Left forelimb (tissue), 1 donor: ENCODE data around the gene MUC6.

Experiments used
- DNase-seq: peaks from one replicate; pipeline ENCODE4 v3.0.0-alpha.2; 2018; ENCODE audit warnings: low spot score

MUC6 gene

GRCh38 chr11:1072116-1072820 is 35.8 kb upstream of the MUC6 start:
- no peak for DNase-seq

DNA sequence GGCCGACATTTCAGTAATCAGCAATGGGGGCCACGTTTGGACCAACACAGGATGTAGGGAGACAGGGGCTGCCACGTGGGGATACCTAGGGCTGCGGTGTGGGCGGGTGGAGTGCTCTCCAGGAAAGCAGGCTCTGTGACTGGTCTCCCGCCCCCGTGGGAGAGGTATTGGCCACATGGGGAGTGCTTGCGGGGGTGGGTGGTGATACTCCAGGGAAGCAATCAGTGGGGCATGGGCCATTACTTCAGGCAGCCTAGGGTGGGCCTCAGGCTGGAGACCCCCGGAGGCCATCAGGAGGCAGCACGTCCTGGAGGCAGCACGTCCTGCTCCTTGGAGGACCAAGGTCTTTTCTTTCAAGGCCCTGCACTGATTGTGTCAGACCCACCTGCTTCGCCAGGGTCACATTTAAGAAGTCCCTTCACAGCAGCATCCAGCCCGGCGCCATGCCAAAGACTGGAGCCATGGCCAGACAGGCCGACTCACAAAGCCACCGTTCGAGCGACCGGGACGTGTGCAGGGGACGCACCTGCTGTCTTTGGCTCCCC is 35.1 kb upstream of the MUC6 start:
- DNase-seq: no peak

- no peak for DNase-seq
Measured at GRCh38 chr11:1070594-1071462, 34.3 kb upstream of the MUC6 start.

GRCh38 chr11:1069740-1070139 is 33.2 kb upstream of the MUC6 start:
- no peak for DNase-seq

GRCh38 chr11:1067812-1068496 is 31.4 kb upstream of the MUC6 start:
- DNase-seq: no peak

- no peak for DNase-seq
Measured at GRCh38 chr11:1064167-1064566, 27.6 kb upstream of the MUC6 start.

- DNase-seq: peak; percentile 51
Measured at GRCh38 chr11:1062075-1062820, 25.7 kb upstream of the MUC6 start.

GRCh38 chr11:1060852-1061616 is 24.5 kb upstream of the MUC6 start:
- DNase-seq: no peak

DNA sequence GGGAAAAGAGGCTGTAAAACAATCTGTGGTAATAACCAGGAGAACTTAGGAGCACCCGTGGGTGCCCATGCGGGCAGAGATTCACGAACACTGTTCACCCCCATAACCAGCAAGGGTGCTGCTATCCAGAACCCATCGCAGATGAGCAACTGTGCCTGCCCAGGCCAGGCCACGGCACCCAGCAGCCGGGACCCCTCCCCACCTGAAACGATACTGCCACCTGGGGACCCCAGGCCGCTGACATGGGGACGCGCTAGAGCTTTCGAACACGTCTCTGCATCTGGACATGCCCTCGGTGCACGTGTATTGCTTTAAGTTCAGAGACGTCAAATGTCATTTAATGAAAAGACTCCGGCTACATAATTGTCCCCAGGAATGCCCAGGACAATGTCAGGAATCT is 23.9 kb upstream of the MUC6 start:
- no peak for DNase-seq

DNA sequence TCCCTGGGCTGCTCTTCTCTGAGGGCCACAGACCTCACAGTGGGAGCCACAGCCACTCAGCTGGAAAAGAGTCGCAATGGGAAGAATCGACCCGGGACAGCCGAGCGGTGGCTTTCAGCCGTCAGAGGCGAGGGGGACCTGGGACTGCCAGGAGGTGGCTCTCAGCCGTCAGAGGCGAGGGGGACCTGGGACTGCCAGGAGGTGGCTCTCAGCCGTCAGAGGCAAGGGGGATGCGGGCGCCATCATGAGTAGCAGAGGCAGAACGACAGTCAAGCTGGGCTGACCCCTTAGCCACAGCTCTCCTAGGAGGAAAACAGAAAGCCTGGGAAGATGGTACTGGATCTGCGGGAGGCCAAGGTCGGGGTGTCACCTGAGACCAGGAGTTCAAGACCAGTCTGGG is 23.2 kb upstream of the MUC6 start:
- DNase-seq: no peak

DNA sequence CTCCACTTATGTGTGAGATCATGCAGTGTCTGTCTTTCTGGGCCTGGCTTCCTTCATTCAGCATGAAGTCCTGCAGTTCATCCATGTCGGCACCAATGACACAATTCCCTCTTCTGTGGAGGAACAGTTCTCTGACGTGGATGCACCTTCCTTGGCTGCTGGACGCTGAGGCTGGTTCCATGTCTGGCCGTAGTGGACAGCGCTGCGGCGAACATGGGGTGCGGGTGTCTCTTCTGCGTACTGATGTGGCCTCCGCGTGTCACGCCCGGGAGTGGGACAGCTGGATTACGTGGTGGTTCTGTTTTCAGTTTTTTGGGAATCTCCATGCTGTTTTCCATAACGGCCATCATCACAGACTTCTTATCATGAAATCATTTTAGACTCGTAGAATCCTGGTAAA is 21.3 kb upstream of the MUC6 start:
- no peak for DNase-seq

DNA sequence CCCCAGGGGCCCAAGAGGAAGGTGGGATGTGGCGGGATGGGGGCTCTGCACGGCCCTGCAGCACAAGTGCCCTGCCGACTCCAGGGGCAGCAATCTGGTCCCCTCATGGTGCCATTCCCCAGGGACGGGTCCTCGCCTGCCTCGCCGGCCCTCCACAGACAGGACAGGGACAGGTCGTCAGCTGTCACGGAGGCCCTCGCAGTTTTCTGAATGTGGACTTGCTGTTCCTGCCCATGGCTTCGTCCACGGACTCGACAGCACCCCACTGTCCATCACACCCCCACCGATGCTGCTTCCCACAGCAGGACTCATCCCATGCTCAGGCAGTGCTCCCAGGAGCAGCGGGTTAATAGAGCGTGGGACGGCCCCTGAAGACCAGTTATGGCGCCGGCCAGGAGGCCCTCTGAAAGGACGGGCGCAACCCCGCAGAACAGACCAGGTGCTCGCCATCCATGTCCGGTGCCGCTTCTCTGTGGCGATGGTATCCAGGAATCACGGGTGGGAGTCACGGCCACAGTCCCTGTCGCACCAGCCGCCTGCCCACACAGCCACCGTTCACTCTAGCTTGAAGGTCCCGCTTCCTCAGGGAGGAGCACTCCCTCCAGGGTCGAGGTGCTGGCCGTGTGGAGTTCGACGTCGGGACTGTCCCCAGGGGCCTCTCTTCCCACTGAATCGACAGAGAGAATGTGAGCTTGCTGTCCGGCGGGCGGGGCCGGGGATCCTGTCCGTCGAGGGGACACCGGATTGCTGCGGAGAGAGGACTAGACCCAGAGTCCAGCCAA is 19.7 kb upstream of the MUC6 start:
- peak; percentile 52 for DNase-seq

DNA sequence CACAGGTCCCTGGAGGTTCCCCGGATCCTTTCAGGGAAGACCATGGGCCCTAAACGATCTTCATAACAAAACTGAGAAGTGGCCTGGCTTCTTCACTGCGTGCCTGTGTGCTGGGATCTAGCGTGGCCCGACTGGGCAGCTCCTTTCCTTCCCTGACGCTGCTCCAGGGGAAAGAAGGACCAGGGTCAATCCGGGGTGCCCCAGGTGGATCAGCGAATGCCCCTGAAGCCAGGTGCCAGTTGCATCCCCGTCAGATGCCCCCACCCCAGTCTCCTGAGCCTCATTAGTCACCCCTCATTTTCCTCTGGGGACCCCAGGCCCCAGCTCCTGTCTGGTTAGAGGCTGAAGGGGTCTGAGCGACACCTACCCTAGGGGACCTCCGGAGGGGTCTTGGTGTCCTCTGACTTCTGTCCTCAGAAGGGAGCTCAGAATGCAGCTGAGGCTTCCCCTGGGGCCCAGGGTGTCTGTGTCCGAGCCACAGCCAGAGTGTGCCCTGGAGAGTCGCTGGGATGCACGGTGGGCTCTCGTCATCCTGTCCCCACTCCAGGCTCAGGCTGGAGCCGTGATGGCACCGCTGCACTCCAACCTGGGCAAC is 18.7 kb upstream of the MUC6 start:
- DNase-seq: no peak

- peak; percentile 65 for DNase-seq
Measured at GRCh38 chr11:1054143-1055108, 17.9 kb upstream of the MUC6 start.

DNA sequence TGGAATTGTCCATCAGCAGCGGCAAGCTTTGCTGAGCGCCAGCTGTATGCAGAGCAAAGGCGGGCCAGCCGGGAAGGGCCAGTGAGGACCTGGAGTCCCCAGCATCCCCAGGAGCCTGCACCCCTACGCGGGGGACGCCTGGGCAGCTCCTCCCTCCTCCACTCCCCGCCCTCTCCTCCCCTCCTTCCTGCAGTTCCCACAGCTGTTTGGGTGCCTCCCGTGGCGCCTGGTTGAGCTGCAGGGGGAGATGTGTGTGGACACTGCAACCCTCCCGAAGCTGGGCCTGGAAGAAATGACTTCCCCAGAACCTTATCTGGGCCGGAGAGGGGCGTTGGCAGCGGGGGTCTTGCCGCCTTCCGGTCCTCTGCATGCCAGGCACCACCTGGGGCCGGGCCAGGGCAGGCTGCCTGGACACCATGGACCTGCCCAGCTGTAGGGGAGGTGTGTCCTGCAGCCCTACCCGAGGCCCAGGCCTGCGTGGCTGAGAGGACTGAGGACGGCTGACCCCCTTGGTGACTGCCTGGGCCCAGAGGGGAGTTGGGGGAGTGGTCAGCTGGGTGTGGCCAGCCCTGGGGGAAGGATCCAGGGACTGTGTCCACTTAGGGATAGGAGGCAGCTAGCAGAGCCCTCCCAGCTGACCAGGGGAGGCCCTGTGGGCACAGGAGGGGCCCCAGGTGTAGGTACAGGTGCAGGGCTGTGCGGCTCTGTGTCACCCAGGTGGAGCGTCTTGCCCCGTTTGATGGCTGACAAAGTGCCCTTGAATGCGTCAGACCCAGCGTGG is 16.8 kb upstream of the MUC6 start:
- DNase-seq: no peak

DNA sequence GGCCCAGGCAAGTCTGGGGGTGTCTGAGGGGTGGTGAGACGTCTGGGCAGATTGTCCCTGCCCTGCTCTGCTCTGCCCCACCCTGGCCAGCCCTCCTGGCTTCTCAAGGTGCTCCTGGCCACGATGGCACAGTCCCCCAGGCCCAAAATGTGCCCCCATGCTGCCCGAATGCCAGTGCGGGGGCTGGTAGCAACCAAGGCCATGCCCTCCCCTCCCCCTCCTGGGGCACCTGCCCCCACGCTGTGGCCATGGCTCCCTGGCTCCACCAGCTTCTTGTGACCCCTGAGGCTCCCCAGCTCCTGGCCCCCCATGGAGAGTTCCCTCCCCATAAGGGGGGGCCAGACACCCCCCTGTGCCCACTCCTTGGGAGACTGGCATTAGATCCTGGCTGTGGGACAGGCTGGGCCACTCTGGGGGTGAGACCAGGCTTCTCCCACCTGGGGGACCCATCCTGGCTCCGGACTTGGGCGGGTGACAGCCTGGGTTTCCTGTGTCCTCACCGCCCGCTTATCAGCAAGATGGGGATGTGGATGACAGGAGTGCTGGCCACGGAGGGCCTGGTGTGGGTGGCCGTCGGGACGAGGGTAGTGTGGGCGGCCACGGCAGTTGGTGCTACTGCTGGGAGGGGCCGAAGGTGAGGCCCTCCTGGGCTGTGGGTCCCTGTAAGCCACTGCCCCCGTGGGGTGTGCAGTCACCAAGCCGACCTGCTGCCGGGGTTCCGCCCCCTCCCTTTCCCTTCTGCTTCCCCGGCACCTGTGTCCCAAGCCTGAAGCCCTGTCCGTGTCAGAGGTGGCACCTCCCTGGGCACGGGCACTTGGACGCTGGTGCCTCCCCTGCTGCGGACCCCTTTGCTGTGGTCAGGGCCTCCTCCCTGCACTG is 15.9 kb upstream of the MUC6 start:
- DNase-seq: no peak
